GM19463 (cell line): ENCODE results near the gene ITCH.
"Not testable (repeated sequence)": the region's sequence is repeated elsewhere in the genome, so short reads cannot be mapped to it uniquely, and the experiment has no call there.

Source experiments
- ATAC-seq: cut with Tn5 transposase; IDR thresholded peaks from one replicate; pipeline ENCODE4 v1.9.1; 2021; ENCODE audit warnings: mild to moderate bottlenecking, moderate library complexity; ENCODE audit not compliant: unreplicated experiment

ITCH gene

DNA sequence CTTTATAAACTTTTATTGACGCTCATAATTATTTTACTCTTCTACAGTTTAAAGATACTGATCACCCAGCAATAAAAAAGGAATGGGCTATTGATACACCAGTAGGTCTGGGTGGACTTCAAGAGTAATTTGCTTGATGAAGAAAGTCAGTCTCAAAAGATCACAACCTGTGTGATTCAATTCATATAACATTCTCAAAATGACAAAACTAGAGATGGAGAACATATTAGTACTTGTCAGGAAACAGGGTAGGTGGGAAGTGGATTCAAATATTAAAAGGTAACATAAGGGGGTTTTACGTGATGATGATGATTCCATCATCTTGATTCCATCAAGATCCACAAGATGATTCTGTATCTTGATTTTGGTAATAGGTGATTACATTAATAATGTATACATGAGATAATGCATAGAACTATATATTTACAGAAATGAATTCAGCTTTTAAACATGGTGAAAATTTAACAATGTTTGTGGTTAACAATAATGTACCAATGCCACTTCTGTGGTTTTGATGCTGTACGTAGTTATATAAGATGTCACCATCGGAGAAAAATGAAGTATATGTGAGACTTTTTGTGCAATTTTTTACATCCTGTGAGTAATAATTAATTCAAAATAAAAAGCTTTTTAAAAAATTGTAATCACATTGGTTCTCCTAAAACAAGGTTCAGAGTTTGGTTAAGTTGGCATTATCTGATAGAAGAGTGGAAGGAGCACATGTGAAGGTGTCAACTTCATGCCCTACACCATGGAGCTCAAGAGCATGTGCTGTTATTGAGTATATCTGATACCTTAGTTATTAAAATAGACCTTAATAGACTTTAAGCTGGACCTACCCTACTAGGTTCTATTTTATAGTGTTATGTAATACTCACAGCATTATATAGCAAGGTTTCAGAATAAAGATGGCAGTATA lies 86.9 kb downstream of the ITCH start:
- ATAC-seq: no peak

DNA sequence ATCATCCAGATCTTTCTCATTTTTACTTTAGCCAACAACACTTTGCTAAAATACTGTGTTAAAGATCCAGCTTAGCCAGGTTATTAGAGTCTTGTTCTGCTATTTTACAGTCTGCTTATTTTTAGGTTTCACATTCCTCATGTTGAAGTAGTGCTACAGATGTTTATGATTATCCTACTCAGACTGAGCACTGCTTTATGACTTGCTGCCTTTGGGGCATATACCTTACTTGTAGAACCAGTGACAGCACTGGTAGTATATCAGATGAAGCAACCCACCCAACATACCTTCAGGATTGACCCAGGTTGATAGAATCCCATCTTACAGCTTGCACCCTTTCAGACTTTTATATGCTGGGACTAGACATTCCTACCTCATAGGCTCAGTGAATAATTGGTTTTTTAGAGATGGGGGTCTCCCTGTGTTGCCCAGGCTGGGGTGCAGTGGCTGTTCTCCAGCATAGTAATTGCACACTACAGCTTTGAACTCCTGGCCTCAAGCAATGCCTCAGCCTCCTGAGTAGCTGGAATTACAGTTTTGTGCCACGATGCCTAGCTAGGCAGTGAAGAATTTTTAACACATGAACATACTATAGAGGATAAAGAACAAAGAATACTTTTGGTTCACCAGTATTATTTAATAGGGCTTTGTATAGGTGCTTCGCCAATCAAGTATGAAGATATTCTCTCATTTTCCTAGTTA lies 89.4 kb downstream of the ITCH start:
- ATAC-seq: no peak

DNA sequence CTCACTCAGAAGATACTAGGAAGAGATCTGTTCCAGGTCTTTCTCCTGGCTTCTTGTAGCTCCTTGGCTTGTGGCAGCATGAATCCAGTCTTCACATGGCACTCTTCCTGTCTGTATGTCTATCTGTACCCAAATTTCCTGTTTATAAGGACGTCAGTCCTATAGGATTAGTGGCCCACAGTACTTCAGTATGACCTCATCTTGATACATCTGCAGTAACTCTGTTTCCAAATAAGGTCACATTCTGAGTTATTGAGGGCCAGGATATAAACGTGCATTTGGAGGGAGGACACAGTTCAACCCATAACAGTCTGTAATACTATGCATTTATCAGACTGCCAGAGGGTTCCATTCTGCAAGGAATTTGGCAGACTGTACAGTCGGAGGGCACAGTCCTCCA lies 95.6 kb downstream of the ITCH start:
- no peak for ATAC-seq

DNA sequence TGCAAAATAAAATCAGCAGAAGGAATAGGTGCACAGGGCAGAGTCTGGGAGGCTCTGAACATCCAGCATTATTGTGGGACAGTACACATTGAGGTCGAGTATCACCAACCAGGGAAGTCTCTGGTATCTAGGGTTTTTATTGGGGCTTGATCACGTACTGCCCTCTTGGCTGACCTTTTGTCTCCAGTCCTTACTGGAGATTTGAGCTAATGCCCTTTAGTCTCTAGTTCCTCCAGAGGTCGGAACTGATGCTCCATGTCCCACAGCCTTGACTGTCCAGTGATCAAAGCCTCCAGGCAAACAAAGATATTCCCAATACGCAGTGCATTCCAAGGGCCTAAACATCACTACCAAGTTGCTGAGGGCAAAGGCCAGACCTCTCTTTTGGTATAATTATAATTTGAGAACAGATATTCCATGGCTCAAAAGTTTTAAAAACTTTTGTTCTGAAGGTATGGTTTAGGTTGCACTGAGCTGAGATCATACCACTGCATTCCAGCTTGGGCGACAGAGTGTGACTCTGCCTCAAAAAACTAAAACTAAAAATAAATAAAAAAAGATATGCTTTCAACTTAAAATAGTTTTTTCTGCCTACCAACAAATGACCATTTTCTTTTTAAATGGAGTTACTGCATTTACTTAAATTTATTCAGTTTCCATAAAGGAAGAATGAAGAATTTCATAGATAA lies 96.3 kb downstream of the ITCH start:
- no peak for ATAC-seq

DNA sequence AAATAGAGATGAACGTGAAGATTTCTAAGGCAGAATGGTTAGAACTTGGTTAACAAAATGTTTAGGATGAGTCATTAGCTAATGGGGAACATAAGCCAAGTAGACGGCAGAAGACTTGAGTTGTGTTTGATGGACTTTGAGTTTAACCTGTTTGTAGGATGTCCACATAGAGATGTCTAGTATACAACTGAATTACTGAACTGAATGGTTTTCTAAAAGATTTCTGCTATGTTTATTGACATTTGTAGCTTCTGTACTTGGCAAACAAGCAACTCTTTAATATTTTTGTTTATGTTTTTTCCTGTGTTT lies 98.7 kb downstream of the ITCH start:
- ATAC-seq: no peak

DNA sequence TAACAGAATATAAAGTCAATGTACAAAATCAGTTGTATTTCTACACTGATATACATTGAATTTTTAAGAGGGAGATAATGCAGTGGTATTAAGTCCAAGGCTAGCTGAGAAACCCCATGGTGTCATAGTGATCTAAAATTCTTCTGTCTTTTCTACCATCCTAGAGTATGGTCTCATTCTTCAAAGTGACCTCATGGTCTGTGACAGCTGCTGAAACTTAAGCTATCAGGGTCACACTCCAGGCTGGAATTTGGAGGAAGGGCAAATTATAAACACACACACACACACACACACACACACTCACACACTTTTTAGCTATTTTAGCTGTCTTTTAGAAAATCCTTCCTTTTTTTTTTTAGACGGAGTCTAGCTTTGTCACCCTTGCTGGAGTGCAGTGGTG lies 105.9 kb downstream of the ITCH start:
- no peak for ATAC-seq

DNA sequence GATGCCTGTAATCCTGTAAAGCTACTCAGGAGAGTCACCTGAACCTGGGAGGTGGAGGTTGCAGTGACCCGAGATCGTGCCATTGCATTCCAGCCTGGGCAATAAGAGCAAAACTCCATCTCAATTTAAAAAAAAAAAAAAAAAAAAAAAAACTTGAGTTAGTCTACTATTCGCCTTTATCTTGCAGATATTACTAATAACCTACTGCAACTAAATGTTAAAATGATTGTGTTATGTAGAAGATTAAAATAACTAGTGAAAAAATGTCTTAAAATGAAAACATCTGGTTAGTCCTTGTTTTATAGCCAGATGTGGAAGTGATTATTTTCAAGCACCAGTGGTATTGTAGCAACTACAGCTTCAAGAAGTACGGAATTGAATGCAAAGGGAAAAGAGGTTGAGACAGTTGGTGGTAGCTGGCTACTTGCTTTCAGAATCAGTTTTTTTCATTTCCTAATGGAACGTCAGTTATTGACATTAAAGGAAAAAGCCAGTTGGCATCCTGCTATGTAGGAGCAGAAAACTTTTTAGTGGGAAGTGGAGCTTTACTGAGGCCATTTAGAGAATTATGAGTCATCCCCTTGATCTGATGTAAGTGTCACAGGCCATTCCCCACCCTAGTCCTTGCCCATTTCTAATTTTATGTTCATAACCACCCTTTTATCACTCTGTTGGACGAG lies 109.3 kb downstream of the ITCH start:
- ATAC-seq: no peak

DNA sequence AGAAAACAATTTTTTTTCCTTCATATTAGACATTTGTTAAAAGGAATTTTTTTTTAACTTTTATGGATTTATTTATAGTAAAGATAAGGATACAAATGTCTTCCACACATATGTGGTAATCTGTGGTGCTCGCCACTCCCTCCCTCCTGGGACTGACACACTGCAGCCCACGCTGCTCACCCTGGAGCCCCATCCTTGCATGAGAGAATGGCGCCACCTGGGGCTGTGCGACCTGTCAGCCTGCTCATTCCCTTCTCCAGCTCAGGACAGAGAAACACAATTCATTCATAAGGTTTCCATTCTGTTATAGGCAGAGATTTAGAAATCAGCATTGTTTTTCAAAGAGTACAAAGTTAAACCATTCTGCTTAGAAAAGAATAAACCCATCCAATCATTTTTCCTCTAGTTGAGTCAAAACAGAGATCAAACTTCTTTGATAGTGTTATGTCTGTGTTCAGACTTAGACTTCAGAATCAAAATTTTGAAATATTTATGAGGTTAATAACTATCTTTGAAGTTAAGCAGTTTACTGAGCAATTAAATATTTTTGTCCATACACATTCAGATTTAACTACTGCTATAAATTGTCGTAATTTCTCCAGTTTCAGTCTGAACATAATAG lies 110.3 kb downstream of the ITCH start:
- ATAC-seq: no peak

DNA sequence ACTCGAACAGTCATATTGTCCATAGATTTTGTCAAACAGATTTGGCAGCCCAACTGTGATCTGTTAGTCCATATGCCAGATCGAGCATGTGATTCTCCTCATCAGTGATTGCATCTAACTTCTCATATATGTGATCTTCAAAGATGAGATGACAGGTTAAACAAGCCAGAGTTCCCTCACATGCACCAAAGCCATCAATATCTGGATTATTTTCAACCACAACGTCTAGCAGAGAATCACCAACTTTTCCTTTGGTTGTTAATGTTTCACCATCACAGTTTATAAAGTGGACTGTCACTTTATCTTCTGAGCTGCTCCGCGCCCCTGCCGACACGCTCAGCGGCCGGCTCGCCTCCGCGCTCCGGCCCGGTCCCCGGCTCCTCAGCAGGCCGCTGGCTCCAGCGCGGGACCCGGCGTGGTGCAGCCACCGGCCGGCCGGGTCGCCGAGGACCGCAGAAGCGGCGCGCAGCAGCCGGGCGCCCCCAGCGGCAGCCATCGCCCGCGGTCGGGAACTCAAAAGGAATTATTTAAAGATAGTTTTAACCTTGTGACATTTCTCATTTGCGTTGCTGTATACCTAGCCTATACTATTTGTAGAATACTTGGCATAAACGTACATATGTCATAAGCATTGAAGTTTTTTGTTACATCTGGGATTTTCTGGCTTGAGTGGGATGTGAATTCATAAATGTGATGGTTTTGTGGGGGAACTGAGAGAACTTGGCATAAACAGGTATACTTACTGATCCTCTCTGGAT lies 113.1 kb downstream of the ITCH start:
- peak; percentile 50 for ATAC-seq

DNA sequence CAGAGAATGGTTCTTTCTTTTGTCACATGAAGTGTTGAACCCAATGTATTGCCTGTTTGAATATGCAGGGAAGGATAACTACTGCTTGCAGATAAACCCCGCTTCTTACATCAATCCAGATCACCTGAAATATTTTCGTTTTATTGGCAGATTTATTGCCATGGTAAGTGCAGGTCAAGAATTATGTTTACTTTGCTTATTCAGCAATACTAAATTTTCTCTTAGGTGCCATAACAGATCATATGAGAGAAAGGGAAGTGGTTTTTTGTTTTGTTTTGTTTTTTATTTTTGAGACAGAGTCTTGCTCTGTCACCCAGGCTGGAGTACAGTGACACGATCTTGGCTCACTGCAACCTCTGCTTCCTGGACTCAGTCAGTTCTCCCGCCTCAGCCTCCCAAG lies 116.6 kb downstream of the ITCH start:
- ATAC-seq: no peak

DNA sequence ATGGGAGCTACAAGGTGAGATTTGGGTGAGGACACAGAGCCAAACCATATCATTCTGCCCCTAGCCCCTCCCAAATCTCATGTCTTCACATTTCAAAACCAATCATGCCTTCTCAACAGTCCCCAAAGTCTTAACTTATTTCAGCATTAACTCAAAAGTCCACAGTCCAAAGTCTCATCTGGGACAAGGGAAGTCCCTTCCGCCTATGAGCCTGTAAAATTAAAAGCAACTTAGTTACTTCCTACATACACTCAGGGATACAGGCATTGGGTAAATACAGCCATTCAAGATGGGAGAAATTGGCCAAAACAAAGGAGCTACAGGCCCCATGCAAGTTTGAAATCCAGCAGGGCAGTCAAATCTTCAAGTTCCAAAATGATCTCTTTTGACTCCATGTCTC lies 119.1 kb downstream of the ITCH start:
- ATAC-seq: not testable (repeated sequence)

DNA sequence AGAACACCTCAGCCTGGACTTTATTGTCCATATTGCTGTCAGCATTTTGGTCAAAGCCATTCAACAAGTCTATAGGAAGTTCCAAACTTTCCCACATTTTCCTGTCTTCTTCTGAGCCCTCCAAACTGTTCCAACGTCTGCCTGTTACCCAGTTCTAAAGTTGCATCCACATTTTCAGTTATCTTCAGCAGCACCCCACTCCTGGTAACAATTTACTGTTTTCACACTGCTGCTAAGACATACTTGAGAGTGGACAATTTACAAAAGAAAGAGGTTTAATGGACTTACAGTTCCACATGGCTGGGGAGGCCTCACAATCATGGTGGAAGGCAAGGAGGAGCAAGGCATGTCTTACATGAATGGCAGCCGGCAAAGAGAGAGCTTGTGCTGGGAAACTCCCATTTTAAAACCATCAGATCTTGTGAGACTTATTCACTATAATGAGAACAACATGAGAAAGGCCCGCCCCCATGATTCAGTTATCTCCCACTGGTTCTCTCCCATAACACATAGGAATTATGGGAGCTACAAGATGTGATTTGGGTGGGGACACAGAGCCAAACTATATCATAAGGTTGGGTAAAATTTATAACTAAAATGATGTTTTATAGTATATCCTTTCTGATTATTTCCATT lies 120.6 kb downstream of the ITCH start:
- not testable (repeated sequence) for ATAC-seq

DNA sequence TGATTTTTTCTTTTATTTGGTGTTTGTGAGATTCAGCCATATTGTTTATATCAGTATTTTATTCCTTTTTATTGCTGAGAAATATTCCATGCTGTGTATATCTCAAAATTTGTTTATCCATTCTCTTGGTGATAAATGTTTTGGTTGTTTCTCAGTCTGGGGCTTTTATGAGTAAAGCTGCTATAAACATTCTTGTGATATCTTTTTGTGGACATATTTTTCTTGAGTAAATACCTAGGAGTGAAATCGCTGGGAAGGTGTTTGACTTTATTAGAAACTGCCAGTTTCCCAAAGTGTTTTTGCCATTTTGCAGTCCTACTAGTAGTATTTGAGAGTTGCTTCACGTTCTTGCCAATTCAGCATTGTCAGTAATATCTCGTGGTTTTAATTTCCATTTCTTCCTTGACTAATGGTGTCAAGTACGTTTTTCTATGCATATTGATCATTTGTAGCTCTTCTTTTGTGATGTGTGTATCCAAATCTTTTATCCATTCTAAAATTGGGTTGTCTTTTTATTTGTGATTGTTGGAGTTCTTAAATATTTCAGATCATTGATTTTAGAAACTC lies 122.1 kb downstream of the ITCH start:
- no peak for ATAC-seq

DNA sequence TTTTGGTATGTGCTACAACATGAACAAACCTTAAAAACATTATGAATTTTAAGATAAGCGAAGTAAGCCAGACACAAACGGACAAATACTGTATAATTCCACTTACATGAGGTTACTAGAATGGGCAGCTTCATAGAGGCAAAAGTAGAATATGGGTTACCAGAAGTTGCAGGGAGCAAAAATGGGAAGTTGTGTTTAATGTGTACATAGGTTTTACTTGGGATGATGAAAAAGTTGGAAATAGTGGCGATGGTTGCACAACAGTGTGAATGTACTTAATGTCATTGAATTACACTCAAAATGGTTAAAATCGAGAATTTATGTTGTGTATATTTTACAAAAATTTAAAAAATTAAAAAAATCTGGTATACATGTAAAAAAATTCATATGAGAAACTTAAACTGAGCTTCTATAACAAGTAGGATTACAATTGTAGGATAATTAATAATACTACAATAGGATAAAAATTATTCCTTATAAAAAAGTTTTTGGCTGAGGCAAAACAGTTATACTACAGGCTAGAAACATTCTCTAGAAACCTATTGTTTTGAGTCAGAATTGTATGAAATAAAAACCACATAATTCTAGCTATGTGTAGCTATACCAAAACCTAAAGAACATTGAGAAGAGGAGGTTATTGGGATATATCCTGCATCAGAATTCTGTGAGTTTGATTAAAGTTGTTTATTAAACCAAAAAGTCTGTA lies 128.3 kb downstream of the ITCH start:
- no peak for ATAC-seq

DNA sequence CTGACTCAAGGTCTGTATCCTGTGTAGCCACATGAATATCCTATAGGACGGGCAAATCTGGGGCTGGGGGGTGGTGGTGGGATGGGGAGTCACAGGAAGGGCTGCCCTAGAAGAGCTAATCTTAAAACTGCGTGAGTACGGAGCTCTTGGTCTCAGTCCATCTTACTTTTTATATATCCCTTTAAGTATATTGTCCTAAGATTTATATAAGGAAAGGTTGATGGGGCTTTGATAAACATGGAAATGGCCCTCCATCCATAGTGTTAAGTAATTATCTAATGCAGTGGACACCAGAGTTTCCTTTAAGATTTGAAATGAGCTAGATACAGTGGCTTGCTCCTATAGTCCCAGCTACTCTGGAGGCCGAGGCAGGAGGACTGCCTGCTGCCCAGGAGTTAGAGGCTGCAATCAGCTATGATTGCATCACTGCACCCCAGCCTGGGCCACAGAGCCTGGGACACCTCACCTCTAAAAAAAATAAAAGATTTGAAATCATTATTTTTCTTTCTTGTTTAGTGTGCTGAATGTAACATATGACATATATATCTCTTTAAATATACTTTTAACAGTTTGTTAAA lies 128.9 kb downstream of the ITCH start:
- ATAC-seq: no peak

DNA sequence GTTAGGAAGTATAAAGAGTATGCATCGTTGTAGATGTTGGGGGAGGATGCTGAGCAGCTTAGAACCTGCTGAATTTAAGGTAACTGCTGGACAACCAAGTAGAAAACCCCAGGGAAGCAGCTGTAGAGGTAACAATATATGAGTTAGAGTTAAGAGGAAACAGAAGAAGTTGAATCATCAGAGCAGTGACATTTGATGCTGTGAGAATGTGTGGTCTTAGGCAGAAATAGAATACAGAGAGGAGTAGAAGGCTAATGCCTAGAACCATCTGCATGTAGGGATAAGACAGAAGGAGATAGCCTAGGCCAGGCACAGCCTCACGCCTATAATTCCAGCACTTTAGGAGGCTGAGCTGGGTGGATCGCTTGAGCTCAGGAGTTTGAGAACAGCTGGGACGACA lies 130.6 kb downstream of the ITCH start:
- ATAC-seq: no peak

DNA sequence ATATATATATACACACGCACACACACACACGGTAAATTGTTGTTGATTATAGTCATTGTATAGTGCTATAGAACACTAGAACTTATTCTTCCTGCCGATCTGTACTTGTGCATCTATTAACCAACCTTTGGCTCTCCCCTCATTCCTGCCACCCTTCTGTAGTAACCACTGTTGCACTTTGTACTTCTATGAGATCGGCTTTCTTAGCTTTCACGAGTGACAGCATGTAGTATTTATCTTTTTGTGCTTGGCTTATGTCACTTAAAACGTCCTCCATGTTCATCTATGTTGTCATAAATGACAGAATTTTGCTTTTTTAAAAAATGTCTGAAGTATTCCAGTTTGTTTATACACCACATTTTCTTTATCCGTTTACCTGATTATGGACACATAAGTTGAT lies 132.2 kb downstream of the ITCH start:
- no peak for ATAC-seq

DNA sequence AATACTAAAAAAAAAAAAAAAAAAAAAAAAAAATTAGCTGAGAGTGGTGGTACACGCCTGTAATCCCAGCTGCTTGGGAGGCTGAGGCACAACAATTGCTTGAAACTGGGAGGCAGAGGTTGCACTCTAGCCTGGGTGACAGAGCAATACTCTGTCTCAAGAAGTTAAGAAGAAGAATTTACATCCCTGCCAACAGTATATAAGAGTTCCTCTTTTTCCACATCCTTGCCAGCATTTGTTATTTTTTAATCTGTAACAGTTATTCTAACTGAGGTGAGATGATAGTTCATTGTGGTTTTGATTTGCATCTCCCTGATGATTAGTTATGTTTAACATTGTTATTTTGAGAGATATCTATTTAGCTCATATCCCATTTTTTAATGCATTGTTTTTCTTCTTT lies 132.8 kb downstream of the ITCH start:
- ATAC-seq: no peak
